ENCODE measurements around the gene DENND2C. TPM values are rescaled to one million over a fixed set of nuclear protein-coding genes. Genes with fewer than 3 reads are reported as not detected.

Gene DENND2C
- total RNA-seq, 1 experiment from 2014 or later = 3.6 TPM

- DNase-seq = no peak
- H3K14ac ChIP-seq (ENCODE audit: insufficient read depth, low read length) = no peak overlapping the region
- H3K18ac ChIP-seq (ENCODE audit: insufficient read length, low read depth, low read length) = no peak overlapping the region
- H3K4me1 ChIP-seq (ENCODE audit: insufficient read depth, low read length) = no peaks in the 10 kb centered on the region
- no peak overlapping the region for H3K9ac ChIP-seq (ENCODE audit: extremely low read depth, insufficient read length, low read length)
- no peak overlapping the region for H3T11ph ChIP-seq (ENCODE audit: low read length)
- no peak overlapping the region for H3K56ac ChIP-seq (ENCODE audit: insufficient read length, low read depth, low read length)
- no peak overlapping the region for H2BK20ac ChIP-seq (ENCODE audit: low read depth, low read length, poor library complexity, severe bottlenecking)
- no peaks in the 10 kb centered on the region for H3K9me3 ChIP-seq (ENCODE audit: control insufficient read depth, low read depth, low read length)
- Mint-ChIP-seq H3K27ac (no peak overlapping the region), H3K9me3 (no peaks in the 10 kb centered on the region), H3K36me3 (ENCODE audit: insufficient read depth in 1 of 3, low read depth in 3 of 3) (peaks cover 0 to 3% (median 0%) of the 10 kb centered on the region in 3 experiments; a peak in 1 of 7 replicates), H3K27me3 (ENCODE audit: low read depth) (no peaks in the 10 kb centered on the region), H3K4me1 (peaks cover 0 to 3% of the 10 kb centered on the region in 2 experiments; a peak in 2 of 4 replicates), H3K4me3 (no peak overlapping the region)
- H2BK5ac ChIP-seq (ENCODE audit: insufficient read length, low read length) = no peak overlapping the region
- H3K27me3 ChIP-seq (ENCODE audit: insufficient read depth, low read length) = no peaks in the 10 kb centered on the region
- no peak overlapping the region for H2AK5ac ChIP-seq (ENCODE audit: insufficient read length, low read length)
- H3K27ac ChIP-seq (ENCODE audit: insufficient read length, low read depth, low read length) = no peak overlapping the region
- H3K23ac ChIP-seq (ENCODE audit: insufficient read length, low read depth, low read length) = no peak overlapping the region
- no peak overlapping the region for H4K8ac ChIP-seq (replicated peaks; ENCODE audit: insufficient read length, low read depth, low read length)
- no peaks in the 10 kb centered on the region for H3K23me2 ChIP-seq (ENCODE audit: insufficient read length, low read depth, low read length, poor library complexity, severe bottlenecking)
- H3K4ac ChIP-seq (ENCODE audit: low read depth, low read length) = no peak overlapping the region
- no peaks in the 10 kb centered on the region for H3K79me2 ChIP-seq (ENCODE audit: insufficient read depth, low read length)
- no peak overlapping the region for H3K4me2 ChIP-seq (ENCODE audit: insufficient read depth, insufficient read length, low read length)
- no peak overlapping the region for H2BK12ac ChIP-seq (ENCODE audit: insufficient read length, low read depth, low read length)
- H3K79me1 ChIP-seq (ENCODE audit: insufficient read depth, low read depth, low read length, poor library complexity, severe bottlenecking) = no peaks in the 10 kb centered on the region
- no peak overlapping the region for H4K91ac ChIP-seq (ENCODE audit: insufficient read length, low read depth, low read length)
- no peaks in the 10 kb centered on the region for H4K20me1 ChIP-seq (ENCODE audit: control insufficient read depth, insufficient read depth, insufficient read length)
- TF ChIP-seq CTCF (conservative IDR thresholded peaks at IDR 0.05) = no peak
- H2BK15ac ChIP-seq (ENCODE audit: low read depth, low read length) = no peak overlapping the region
- no peak overlapping the region for H4K5ac ChIP-seq (ENCODE audit: insufficient read length, low read depth, low read length)
- no peak overlapping the region for H2AFZ ChIP-seq (ENCODE audit: low read length)
- H2BK120ac ChIP-seq (ENCODE audit: low read depth, low read length, poor library complexity, severe bottlenecking) = no peak overlapping the region
Measured at GRCh38 chr1:114618606-114619005, 51.2 kb downstream of the DENND2C start.
